DND-41 (cell line): ENCODE results near the gene PCARE.
A peak's percentile ranks its signal among the peaks of the same experiment; 100 is the strongest.

ENCODE experiments used
- ATAC-seq: fragments of 200-7000 bp; cut with Tn5 transposase; 3 replicates; pipeline ENCODE4 v1.9.1; 2021; ENCODE audit warnings: low read depth; ENCODE audit not compliant: insufficient read depth
- DNase-seq: peaks from one replicate; pipeline ENCODE4 v3.0.0-alpha.2; 2020
- H2AFZ ChIP-seq: 2 replicates; pipeline ENCODE4 v1.6.0; 2012; ENCODE audit warnings: low read depth, low read length
- H3K27ac ChIP-seq: 2 replicates; pipeline ENCODE4 v1.5.1; 2012; ENCODE audit warnings: low read length, inconsistent platforms
- H3K27me3 ChIP-seq: fragments of 200-600 bp; sonication (generic); 2 replicates; pipeline ENCODE4 v1.6.0; 2012; ENCODE audit warnings: low read length, mild to moderate bottlenecking, inconsistent platforms; ENCODE audit not compliant: insufficient read depth, poor library complexity
- H3K36me3 ChIP-seq: 2 replicates; pipeline ENCODE4 v1.5.1; 2012; ENCODE audit warnings: low read length, inconsistent platforms; ENCODE audit not compliant: insufficient read depth
- H3K4me1 ChIP-seq: 2 replicates; pipeline ENCODE4 v1.5.1; 2012; ENCODE audit warnings: mild to moderate bottlenecking, low read length; ENCODE audit not compliant: insufficient read depth
- H3K4me2 ChIP-seq: 2 replicates; pipeline ENCODE4 v1.6.0; 2012; ENCODE audit warnings: mild to moderate bottlenecking, moderate library complexity, low read length, inconsistent platforms; ENCODE audit not compliant: insufficient read depth
- H3K4me3 ChIP-seq, 2 experiments: fragments of 200-600 bp in 1 of 2; shearing (Covaris generic) in 1 of 2; 2 replicates each; pipeline ENCODE4 v1.5.1; 2012 to 2016; ENCODE audit warnings: inconsistent platforms in 2 of 2, low read length in 2 of 2, mild to moderate bottlenecking in 2 of 2, low read depth in 1 of 2, moderate library complexity in 1 of 2
- H3K79me2 ChIP-seq: 2 replicates; pipeline ENCODE4 v1.6.0; 2012; ENCODE audit warnings: low read length, inconsistent platforms; ENCODE audit not compliant: insufficient read depth
- H3K9ac ChIP-seq: 2 replicates; pipeline ENCODE4 v1.6.0; 2012; ENCODE audit warnings: low read depth, mild to moderate bottlenecking, inconsistent platforms, low read length, moderate library complexity
- H3K9me3 ChIP-seq: 2 replicates; pipeline ENCODE4 v1.5.1; 2012; ENCODE audit warnings: low read length, moderate library complexity, mild to moderate bottlenecking, inconsistent platforms; ENCODE audit not compliant: insufficient read depth, severe bottlenecking
- H4K20me1 ChIP-seq: 2 replicates; pipeline ENCODE4 v1.6.0; 2012; ENCODE audit warnings: low read length; ENCODE audit not compliant: insufficient read depth
- EZH2 ChIP-seq: IDR thresholded peaks from 3 replicates; pipeline ENCODE4 v1.6.1; 2012; ENCODE audit warnings: borderline replicate concordance, low read depth, mild to moderate bottlenecking, moderate library complexity, low read length, inconsistent platforms; ENCODE audit not compliant: severe bottlenecking
- TF ChIP-seq, protein P1 (sequence below): IDR thresholded peaks from 2 replicates; pipeline ENCODE4 v1.5.1; 2012; ENCODE audit warnings: borderline replicate concordance, low read length, moderate library complexity, mild to moderate bottlenecking; ENCODE audit not compliant: poor library complexity, severe bottlenecking; ENCODE audit errors: extremely low read depth

Gene PCARE

DNA sequence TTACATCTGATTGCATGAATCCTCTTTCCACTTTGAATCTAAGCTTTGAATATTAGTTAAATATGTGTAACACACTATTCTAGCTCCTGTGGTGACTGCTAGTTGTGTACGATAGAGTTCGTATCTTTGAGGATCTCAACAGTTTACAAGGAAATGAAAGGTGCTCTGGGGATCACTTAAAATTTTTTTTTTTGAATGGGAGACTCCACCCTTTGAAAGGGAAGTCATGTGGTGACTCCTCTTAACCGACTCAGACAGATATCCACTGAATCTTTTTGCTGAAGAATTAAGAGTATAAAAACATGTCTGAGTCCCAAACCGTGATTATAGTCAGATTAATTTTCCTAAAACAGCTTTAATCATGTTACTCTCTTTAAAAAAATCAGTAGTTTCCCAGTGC lies 44.9 kb upstream of the PCARE start:
- Histone ChIP-seq H3K79me2 (no peaks in the 10 kb centered on the region), H2AFZ (no peak overlapping the region)

DNA sequence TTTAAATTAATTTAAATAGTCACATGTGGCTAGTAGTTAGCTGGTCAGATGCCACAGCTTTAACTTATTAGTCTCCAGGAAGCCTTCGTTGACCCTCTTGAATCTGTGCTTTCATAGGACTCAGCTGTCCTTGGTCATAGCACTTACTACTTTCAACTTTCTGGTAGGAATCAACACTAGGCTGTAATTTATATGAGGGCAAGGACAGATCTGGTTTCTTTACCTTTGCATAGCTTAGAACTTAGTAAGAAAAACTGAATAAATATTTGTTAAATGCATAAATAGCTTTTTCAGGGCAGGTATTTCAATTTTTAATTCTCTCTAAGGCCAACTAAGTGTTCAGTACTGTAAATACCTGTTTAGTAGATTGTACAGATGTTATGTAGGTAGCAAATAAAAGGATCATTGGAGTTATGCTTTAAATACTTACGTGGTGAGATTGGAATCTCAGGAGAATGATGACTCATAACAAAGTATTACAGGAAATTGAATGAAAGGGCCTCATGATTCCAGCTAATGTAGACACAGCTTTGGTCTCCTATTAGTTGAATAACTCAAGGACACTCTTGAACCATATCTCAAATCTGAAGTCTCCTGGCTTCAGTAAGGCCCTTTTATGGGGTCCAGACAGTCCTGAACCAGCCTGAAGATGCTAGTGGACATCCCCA lies 43.4 kb upstream of the PCARE start:
- ATAC-seq (no peak), DNase-seq (no peak)
- Histone ChIP-seq H3K79me2 (no peaks in the 10 kb centered on the region), H3K4me2 (no peak overlapping the region), H3K27me3 (peaks cover 66% of the 10 kb centered on the region), H3K9ac (no peak overlapping the region), H3K36me3 (no peaks in the 10 kb centered on the region), H3K4me1 (peaks cover 21% of the 10 kb centered on the region), H3K9me3 (no peaks in the 10 kb centered on the region), H4K20me1 (no peaks in the 10 kb centered on the region), H3K4me3 (no peak overlapping the region), H2AFZ (no peak overlapping the region), H3K27ac (no peak overlapping the region)
- TF ChIP-seq EZH2, result no peak
- TF ChIP-seq, protein P1, sequence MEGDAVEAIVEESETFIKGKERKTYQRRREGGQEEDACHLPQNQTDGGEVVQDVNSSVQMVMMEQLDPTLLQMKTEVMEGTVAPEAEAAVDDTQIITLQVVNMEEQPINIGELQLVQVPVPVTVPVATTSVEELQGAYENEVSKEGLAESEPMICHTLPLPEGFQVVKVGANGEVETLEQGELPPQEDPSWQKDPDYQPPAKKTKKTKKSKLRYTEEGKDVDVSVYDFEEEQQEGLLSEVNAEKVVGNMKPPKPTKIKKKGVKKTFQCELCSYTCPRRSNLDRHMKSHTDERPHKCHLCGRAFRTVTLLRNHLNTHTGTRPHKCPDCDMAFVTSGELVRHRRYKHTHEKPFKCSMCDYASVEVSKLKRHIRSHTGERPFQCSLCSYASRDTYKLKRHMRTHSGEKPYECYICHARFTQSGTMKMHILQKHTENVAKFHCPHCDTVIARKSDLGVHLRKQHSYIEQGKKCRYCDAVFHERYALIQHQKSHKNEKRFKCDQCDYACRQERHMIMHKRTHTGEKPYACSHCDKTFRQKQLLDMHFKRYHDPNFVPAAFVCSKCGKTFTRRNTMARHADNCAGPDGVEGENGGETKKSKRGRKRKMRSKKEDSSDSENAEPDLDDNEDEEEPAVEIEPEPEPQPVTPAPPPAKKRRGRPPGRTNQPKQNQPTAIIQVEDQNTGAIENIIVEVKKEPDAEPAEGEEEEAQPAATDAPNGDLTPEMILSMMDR, result no peak

More for the DNA sequence above, 44.9 kb upstream of the PCARE start:
- TF ChIP-seq, protein P1, result no peak
- TF ChIP-seq EZH2, result no peak
- Histone ChIP-seq H3K4me2 (no peak overlapping the region), H3K27me3 (peaks cover 52% of the 10 kb centered on the region), H4K20me1 (no peaks in the 10 kb centered on the region), H3K9me3 (no peaks in the 10 kb centered on the region), H3K4me1 (peaks cover 21% of the 10 kb centered on the region), H3K27ac (no peak overlapping the region), H3K9ac (no peak overlapping the region), H3K36me3 (no peaks in the 10 kb centered on the region), H3K4me3 (no peak overlapping the region)
- DNase-seq, result no peak
- no peak for ATAC-seq

DNA sequence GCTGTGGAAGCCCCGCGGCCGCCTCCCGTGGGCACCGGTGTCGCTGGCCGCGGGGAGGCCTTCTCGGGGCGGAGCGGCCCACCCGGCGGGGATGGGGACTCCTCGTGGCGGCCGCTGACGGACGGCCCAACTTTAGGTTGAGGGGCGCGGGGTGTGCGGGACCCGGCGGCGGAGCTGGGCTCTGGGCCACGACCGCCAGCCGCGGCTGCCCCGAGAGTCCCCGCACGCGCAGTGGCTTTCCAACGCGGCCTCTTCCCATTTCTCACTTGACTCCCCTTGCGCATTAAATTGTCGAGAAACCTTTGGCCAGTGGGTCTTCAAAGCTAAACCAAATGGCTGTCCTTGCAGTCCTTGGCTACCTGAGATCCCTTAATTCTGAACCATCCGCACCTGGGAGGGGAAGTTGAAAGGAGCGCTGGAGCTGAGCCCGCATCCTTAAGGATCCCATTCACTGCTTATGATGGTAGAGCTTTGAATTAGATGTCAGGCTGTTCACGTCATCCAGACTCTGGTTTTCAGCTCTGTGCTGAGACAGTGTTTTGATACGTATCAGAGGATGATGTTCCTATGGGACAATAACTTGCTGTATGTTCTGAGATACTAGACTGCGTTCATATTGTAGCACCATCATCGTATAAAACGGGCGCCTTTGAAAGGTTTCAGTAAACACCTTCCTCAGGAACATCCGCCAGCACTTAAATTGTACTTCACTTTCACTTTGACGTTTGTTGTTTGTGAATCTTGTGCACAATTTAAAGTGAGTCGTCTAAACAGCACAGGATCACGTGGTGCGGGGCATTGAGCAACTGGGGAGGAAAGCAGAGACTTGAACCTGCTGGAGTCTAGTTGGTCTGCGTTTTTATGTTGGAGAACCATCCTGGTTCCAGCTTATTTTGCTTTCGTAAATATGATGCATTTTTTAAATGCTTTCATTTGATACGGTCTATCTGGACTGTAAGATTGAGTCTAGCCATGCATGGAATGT lies 41.8 kb upstream of the PCARE start:
- Histone ChIP-seq H3K36me3 (no peaks in the 10 kb centered on the region), H3K4me2 (peak overlapping the region; percentile 80), H3K9ac (peak overlapping the region; percentile 46), H4K20me1 (no peaks in the 10 kb centered on the region), H3K4me3 (peak overlapping the region; percentile 17 to 50; a peak in 3 of 4 replicates), H2AFZ (peak overlapping the region; percentile 60), H3K9me3 (no peaks in the 10 kb centered on the region), H3K79me2 (no peaks in the 10 kb centered on the region), H3K27me3 (peaks cover 70% of the 10 kb centered on the region), H3K27ac (no peak overlapping the region), H3K4me1 (peaks cover 21% of the 10 kb centered on the region)
- DNase-seq, result peak; percentile 32
- TF ChIP-seq, protein P1, result no peak
- peak; percentile 99 for TF ChIP-seq EZH2
- peak; percentile 59 for ATAC-seq
